H9 (cell line): ENCODE data around the gene NPIPB4. TPM values are rescaled to one million over a fixed set of nuclear protein-coding genes. Genes with fewer than 3 reads are reported as not detected.
A peak's percentile ranks its signal among the peaks of the same experiment; 100 is the strongest.
"Not testable (repeated sequence)": the region's sequence is repeated elsewhere in the genome, so short reads cannot be mapped to it uniquely, and the experiment has no call there.

Experiments
- DNase-seq: peaks from one replicate; pipeline ENCODE4 v3.0.0-alpha.2; 2017
- H2AFZ ChIP-seq: one replicate; pipeline ENCODE4 v1.6.1; 2013; ENCODE audit warnings: mild to moderate bottlenecking, low read length, control low read depth, moderate library complexity
- H2AK5ac ChIP-seq: 2 replicates; pipeline ENCODE4 v1.6.1; 2013; ENCODE audit warnings: low read length, control low read depth, mixed read lengths; ENCODE audit not compliant: insufficient read length
- H2BK120ac ChIP-seq: one replicate; pipeline ENCODE4 v1.6.1; 2013; ENCODE audit warnings: low read depth, mild to moderate bottlenecking, low read length, control low read depth, inconsistent platforms; ENCODE audit not compliant: poor library complexity, severe bottlenecking
- H2BK12ac ChIP-seq: 2 replicates; pipeline ENCODE4 v1.6.1; 2013; ENCODE audit warnings: low read length, control low read depth, mixed read lengths, low read depth; ENCODE audit not compliant: insufficient read length
- H2BK15ac ChIP-seq: 2 replicates; pipeline ENCODE4 v1.6.1; 2013; ENCODE audit warnings: low read depth, low read length, control low read depth
- H2BK20ac ChIP-seq: one replicate; pipeline ENCODE4 v1.6.1; 2013; ENCODE audit warnings: low read depth, mild to moderate bottlenecking, low read length, control low read depth, inconsistent platforms; ENCODE audit not compliant: poor library complexity, severe bottlenecking
- H2BK5ac ChIP-seq: 2 replicates; pipeline ENCODE4 v1.6.1; 2013; ENCODE audit warnings: low read length, control low read depth, mixed read lengths; ENCODE audit not compliant: insufficient read length
- H3K14ac ChIP-seq: 2 replicates; pipeline ENCODE4 v1.6.1; 2013; ENCODE audit warnings: low read length, control low read depth; ENCODE audit not compliant: insufficient read depth
- H3K18ac ChIP-seq: 2 replicates; pipeline ENCODE4 v1.6.1; 2013; ENCODE audit warnings: low read depth, mild to moderate bottlenecking, mixed read lengths, low read length, control low read depth; ENCODE audit not compliant: insufficient read length
- H3K23ac ChIP-seq: 2 replicates; pipeline ENCODE4 v1.6.1; 2013; ENCODE audit warnings: low read length, control low read depth, mixed read lengths, low read depth; ENCODE audit not compliant: insufficient read length
- H3K23me2 ChIP-seq: 2 replicates; pipeline ENCODE4 v1.6.1; 2013; ENCODE audit warnings: low read depth, mild to moderate bottlenecking, mixed read lengths, low read length, control low read depth; ENCODE audit not compliant: insufficient read length, poor library complexity, severe bottlenecking
- H3K27ac ChIP-seq: 2 replicates; pipeline ENCODE4 v1.5.1; 2013; ENCODE audit warnings: low read length, control low read depth, mixed read lengths, low read depth; ENCODE audit not compliant: insufficient read length
- H3K27me3 ChIP-seq: 2 replicates; pipeline ENCODE4 v1.6.1; 2013; ENCODE audit warnings: low read length, control low read depth, inconsistent platforms; ENCODE audit not compliant: insufficient read depth
- H3K4ac ChIP-seq: 2 replicates; pipeline ENCODE4 v1.6.1; 2013; ENCODE audit warnings: low read depth, mild to moderate bottlenecking, control low read depth, inconsistent platforms, low read length, moderate library complexity
- H3K4me1 ChIP-seq: 2 replicates; pipeline ENCODE4 v1.6.1; 2013; ENCODE audit warnings: low read length, control low read depth, inconsistent platforms; ENCODE audit not compliant: insufficient read depth
- H3K4me2 ChIP-seq: 2 replicates; pipeline ENCODE4 v1.6.1; 2013; ENCODE audit warnings: low read length, control low read depth, mixed read lengths; ENCODE audit not compliant: insufficient read length, insufficient read depth
- H3K56ac ChIP-seq: 2 replicates; pipeline ENCODE4 v1.6.1; 2013; ENCODE audit warnings: low read depth, mild to moderate bottlenecking, mixed read lengths, low read length, control low read depth; ENCODE audit not compliant: insufficient read length
- H3K79me1 ChIP-seq: 2 replicates; pipeline ENCODE4 v1.6.1; 2013; ENCODE audit warnings: low read depth, mild to moderate bottlenecking, moderate library complexity, low read length, control low read depth, inconsistent platforms; ENCODE audit not compliant: insufficient read depth, poor library complexity, severe bottlenecking
- H3K79me2 ChIP-seq: 2 replicates; pipeline ENCODE4 v1.6.1; 2013; ENCODE audit warnings: low read length, control low read depth, inconsistent platforms; ENCODE audit not compliant: insufficient read depth
- H3K9ac ChIP-seq: 2 replicates; pipeline ENCODE4 v1.6.1; 2013; ENCODE audit warnings: low read length, control low read depth, mixed read lengths; ENCODE audit not compliant: insufficient read length; ENCODE audit errors: extremely low read depth
- H3K9me3 ChIP-seq: one replicate; pipeline ENCODE4 v1.6.1; 2013; ENCODE audit warnings: low read depth, low read length, inconsistent platforms; ENCODE audit not compliant: control insufficient read depth
- H3T11ph ChIP-seq: one replicate; pipeline ENCODE4 v1.6.1; 2013; ENCODE audit warnings: mild to moderate bottlenecking, low read length, control low read depth, inconsistent platforms
- H4K20me1 ChIP-seq: one replicate; pipeline ENCODE4 v1.6.1; 2013; ENCODE audit not compliant: control insufficient read depth, insufficient read length, insufficient read depth
- H4K5ac ChIP-seq: 2 replicates; pipeline ENCODE4 v1.6.1; 2013; ENCODE audit warnings: low read depth, mild to moderate bottlenecking, mixed read lengths, low read length, control low read depth; ENCODE audit not compliant: insufficient read length
- H4K8ac ChIP-seq: replicated peaks from 2 replicates; pipeline ENCODE4 v1.6.1; 2013; ENCODE audit warnings: low read length, control low read depth, mixed read lengths, low read depth; ENCODE audit not compliant: insufficient read length
- H4K91ac ChIP-seq: 2 replicates; pipeline ENCODE4 v1.6.1; 2013; ENCODE audit warnings: low read depth, mild to moderate bottlenecking, moderate library complexity, mixed read lengths, low read length, control low read depth; ENCODE audit not compliant: insufficient read length
- H3K27ac Mint-ChIP-seq, 3 experiments: 2 replicates in 2 of 3; 3 replicates in 1 of 3; pipeline ENCODE4 v1.8.0; 2020 to 2021; ENCODE audit warnings: mixed read lengths in 3 of 3, mild to moderate bottlenecking in 1 of 3, moderate library complexity in 1 of 3
- H3K27me3 Mint-ChIP-seq: 2 replicates; pipeline ENCODE4 v1.8.0; 2021; ENCODE audit warnings: low read depth, mild to moderate bottlenecking, moderate library complexity, mixed read lengths
- H3K36me3 Mint-ChIP-seq, 3 experiments: 2 replicates in 2 of 3; 3 replicates in 1 of 3; pipeline ENCODE4 v1.8.0; 2020 to 2021; ENCODE audit warnings: low read depth in 3 of 3, mixed read lengths in 3 of 3; ENCODE audit not compliant: insufficient read depth in 1 of 3
- H3K4me1 Mint-ChIP-seq, 2 experiments: 2 replicates each; pipeline ENCODE4 v1.8.0; 2020; ENCODE audit warnings: mixed read lengths in 2 of 2
- H3K4me3 Mint-ChIP-seq, 2 experiments: 2 replicates in 1 of 2; 3 replicates in 1 of 2; pipeline ENCODE4 v1.8.0; 2020 to 2021; ENCODE audit warnings: mild to moderate bottlenecking in 2 of 2, mixed read lengths in 2 of 2, moderate library complexity in 1 of 2
- H3K9me3 Mint-ChIP-seq, 2 experiments: 2 replicates in 1 of 2; 3 replicates in 1 of 2; pipeline ENCODE4 v1.8.0; 2020; ENCODE audit warnings: mild to moderate bottlenecking in 2 of 2, mixed read lengths in 2 of 2, moderate library complexity in 1 of 2
- WGBS: extraction: QIAGEN DNeasy Blood & Tissue Kit; methylation state at CpG from one replicate; pipeline ENCODE4 v1.1.7; 2013; ENCODE audit warnings: missing lambda C conversion rate, low lambda C conversion rate, mixed read lengths; ENCODE audit not compliant: insufficient read length; ENCODE audit errors: extremely low coverage; 5-methylcytosine and 5-hydroxymethylcytosine counted together
- total RNA-seq: library from RNA; stranded (reverse); gene quantifications from 2 replicates; pipeline ENCODE4 v1.2.1, GENCODE V29; 2021

NPIPB4 gene
- total RNA-seq, 1 experiment from 2014 or later = 161 TPM

GRCh38 chr16:21823258-21823657, 34.3 kb downstream of the NPIPB4 start:
- H2AFZ ChIP-seq, H3K18ac ChIP-seq, H3K9me3 Mint-ChIP-seq, H3K4me2 ChIP-seq, H4K8ac ChIP-seq, H3K27ac ChIP-seq, H2BK20ac ChIP-seq, H2BK120ac ChIP-seq, H2BK15ac ChIP-seq, DNase-seq, H4K91ac ChIP-seq, H3K4me1 Mint-ChIP-seq, H3K23ac ChIP-seq, H3K4me1 ChIP-seq, H2BK12ac ChIP-seq, H3K27me3 Mint-ChIP-seq, H4K5ac ChIP-seq, H4K20me1 ChIP-seq, H3K79me1 ChIP-seq, H3K9me3 ChIP-seq, H3K23me2 ChIP-seq, H3K9ac ChIP-seq, H3K14ac ChIP-seq, H2AK5ac ChIP-seq, H3T11ph ChIP-seq, H2BK5ac ChIP-seq, H3K56ac ChIP-seq, H3K4ac ChIP-seq, H3K79me2 ChIP-seq, H3K27ac Mint-ChIP-seq, H3K27me3 ChIP-seq, H3K4me3 Mint-ChIP-seq: not testable (repeated sequence)
- peaks cover 2 to 10% (median 7%) of the 10 kb centered on the region in 3 experiments; a peak in 6 of 7 replicates for H3K36me3 Mint-ChIP-seq
- no CpG with 5 or more reads among the region's 3 CpGs for WGBS

- H4K91ac ChIP-seq, H3K9me3 Mint-ChIP-seq, H3K27ac ChIP-seq, H3K56ac ChIP-seq, H3K79me2 ChIP-seq, H2BK12ac ChIP-seq, H2BK120ac ChIP-seq, H3K23ac ChIP-seq, H3K4me1 ChIP-seq, H3K23me2 ChIP-seq, H2AFZ ChIP-seq, H2BK15ac ChIP-seq, H2AK5ac ChIP-seq, H3K4ac ChIP-seq, H2BK5ac ChIP-seq, H3K18ac ChIP-seq, H4K5ac ChIP-seq, H3T11ph ChIP-seq, H3K79me1 ChIP-seq, H2BK20ac ChIP-seq, DNase-seq, H3K9me3 ChIP-seq, H3K27me3 Mint-ChIP-seq, H4K20me1 ChIP-seq, H3K4me1 Mint-ChIP-seq, H3K27me3 ChIP-seq: not testable (repeated sequence)
- no CpG with 5 or more reads among the region's 15 CpGs for WGBS
- H3K4me3 Mint-ChIP-seq = peak overlapping the region; percentile 83 to 95
- Histone ChIP-seq H3K4me2 (peak overlapping the region; percentile 86), H3K14ac (peak overlapping the region; percentile 53; the same call in 1 of the 2 replicates), H4K8ac (peak overlapping the region; percentile 57), H3K9ac (peak overlapping the region; percentile 83)
- H3K36me3 Mint-ChIP-seq = peaks cover 2 to 16% (median 10%) of the 10 kb centered on the region in 3 experiments; a peak in 6 of 7 replicates
- H3K27ac Mint-ChIP-seq = peak overlapping the region in 2 of 3 experiments; percentile 88 to 97; a peak in 5 of 7 replicates
Measured at GRCh38 chr16:21820908-21821465, 36.6 kb downstream of the NPIPB4 start.
